DMS79 (cell line): Measurements from ENCODE around the gene SRXN1.

Source experiments
- DNase-seq: peaks from one replicate; lab custom pipeline; 2025; lab: John Stamatoyannopoulos, UW

Gene SRXN1

GRCh38 chr20:635893-636338 is 17.1 kb downstream of the SRXN1 start:
- no peak for DNase-seq

- no peak for DNase-seq
Measured at GRCh38 chr20:635028-635892, 17.7 kb downstream of the SRXN1 start.

GRCh38 chr20:634148-634925 is 18.7 kb downstream of the SRXN1 start:
- DNase-seq = no peak

GRCh38 chr20:631101-631500 is 21.9 kb downstream of the SRXN1 start:
- DNase-seq = no peak

GRCh38 chr20:626579-626978 is 26.4 kb downstream of the SRXN1 start:
- no peak for DNase-seq

GRCh38 chr20:625360-625932 is 27.6 kb downstream of the SRXN1 start:
- DNase-seq = no peak

- no peak for DNase-seq
Measured at GRCh38 chr20:623704-624103, 29.3 kb downstream of the SRXN1 start.

GRCh38 chr20:623021-623420 is 30.0 kb downstream of the SRXN1 start:
- DNase-seq = no peak

GRCh38 chr20:622161-622560 is 30.8 kb downstream of the SRXN1 start:
- DNase-seq = no peak

GRCh38 chr20:621125-621756 is 31.8 kb downstream of the SRXN1 start:
- no peak for DNase-seq

GRCh38 chr20:620246-620645 is 32.8 kb downstream of the SRXN1 start:
- DNase-seq = no peak

- DNase-seq = no peak
Measured at GRCh38 chr20:618980-619379, 34.0 kb downstream of the SRXN1 start.

- no peak for DNase-seq
Measured at GRCh38 chr20:617934-618690, 34.9 kb downstream of the SRXN1 start.

GRCh38 chr20:615514-615913 is 37.5 kb downstream of the SRXN1 start:
- DNase-seq = no peak

- DNase-seq = no peak
Measured at GRCh38 chr20:611843-612185, 41.2 kb downstream of the SRXN1 start.

- DNase-seq = no peak
Measured at GRCh38 chr20:611047-611842, 41.8 kb downstream of the SRXN1 start.

- DNase-seq = no peak
Measured at GRCh38 chr20:610130-611046, 42.6 kb downstream of the SRXN1 start, which contains the start of gene TCF15. Gene TCF15 (minus strand): TSS chr20:610309. CDS start chr20:610237, 72 bp downstream.

- DNase-seq = no peak
Measured at GRCh38 chr20:609371-609964, 43.5 kb downstream of the SRXN1 start.

GRCh38 chr20:608970-609369 is 44.0 kb downstream of the SRXN1 start:
- DNase-seq = no peak
